Activated CD4-positive, alpha-beta T cell treated with anti-CD3 and anti-CD28 coated beads, Interleukin-2, amount 50 U/mL, for 48 hours (primary cell): ENCODE measurements around the gene NSG2.
A peak's percentile ranks its signal among the peaks of the same experiment; 100 is the strongest.

ENCODE experiments used
- DNase-seq, 2 experiments: peaks; one replicate each; pipeline ENCODE4 v3.0.0-alpha.2; 2020

The NSG2 gene

GRCh38 chr5:174045470-174046025, at the start of gene NSG2:
Gene NSG2 (plus strand): TSS chr5:174045706. CDS start chr5:174046756, 1,050 bp downstream.
- peak; percentile 29 for DNase-seq

DNA sequence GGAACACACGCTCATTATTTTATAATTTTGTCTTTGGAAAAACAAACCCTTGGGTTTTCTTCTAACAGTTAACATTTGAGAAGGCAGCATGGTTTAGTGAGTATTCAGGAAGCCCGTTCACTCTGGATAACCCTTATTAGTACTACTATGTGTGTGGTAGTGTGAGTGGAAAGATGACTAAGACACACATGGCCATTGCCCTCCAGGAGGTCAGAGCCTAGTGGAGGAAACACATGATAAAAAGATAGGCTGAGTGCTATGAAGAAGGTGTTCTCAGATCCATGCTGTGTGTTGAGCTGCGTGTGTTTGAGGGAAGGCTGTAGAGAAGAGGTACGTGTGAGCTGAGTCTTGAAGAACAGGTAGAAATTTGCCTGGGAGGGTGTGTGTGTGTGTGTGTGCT, 48.2 kb upstream of the NSG2 start:
- DNase-seq = no peak

GRCh38 chr5:173998531-173998930, 47.0 kb upstream of the NSG2 start:
- DNase-seq = no peak

DNA sequence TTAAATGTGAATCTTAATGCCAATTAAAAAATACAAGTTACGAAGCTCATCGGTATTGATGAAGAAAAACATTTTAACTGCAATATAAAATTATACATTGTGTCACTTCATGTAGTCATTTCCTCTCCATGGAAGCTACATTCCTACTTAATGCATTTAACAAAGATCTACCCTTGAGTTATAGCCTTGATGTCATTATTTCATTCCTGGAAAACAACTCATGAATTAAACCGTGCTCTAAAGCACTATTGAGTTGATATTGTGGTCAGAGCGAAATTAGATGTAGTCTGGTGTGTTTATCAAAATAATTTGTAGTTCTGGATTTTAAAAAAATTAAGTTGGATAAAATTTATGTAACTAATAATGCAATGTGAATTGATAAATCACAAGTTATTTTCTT, 45.4 kb upstream of the NSG2 start:
- DNase-seq = no peak

DNA sequence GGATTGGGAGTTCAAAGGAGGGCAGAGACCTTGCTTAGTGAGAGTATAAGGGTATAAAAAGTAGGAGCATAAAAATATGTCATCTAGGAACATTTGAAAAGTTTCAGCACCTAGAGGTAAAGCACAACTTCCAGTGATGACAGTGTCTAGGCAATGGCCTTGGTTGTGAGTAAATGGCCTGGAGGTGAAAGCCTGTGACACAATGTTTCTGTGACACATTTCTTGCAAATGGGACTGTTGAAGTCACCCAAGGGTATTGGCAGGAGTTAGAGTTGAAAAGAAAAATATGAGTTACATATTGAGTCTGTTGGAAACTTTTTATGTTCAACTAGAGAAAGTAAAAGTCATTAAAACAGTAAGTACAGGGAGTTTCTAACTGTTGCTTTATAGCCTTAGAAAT, 41.7 kb upstream of the NSG2 start:
- DNase-seq = no peak

DNA sequence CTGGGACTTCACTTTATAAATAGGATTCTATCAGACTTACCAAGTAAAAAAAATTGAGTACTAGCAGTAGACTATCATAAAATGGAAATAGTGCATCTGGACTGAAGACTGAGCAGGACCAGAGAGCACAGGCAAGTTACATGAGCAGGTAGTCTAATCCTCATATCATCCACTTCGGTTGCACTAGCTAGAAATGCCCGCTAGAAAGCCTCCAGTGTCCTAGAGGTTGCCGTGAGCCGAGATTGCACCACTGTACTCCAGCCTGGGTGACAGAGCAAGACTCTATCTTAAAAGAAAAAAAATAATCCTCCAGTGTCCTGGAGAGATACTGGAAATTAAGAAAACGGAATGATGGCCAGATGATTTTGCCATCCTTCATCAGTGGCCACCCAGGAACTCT, 36.6 kb upstream of the NSG2 start:
- no peak for DNase-seq

GRCh38 chr5:174010365-174010764, 35.1 kb upstream of the NSG2 start:
- DNase-seq = no peak

GRCh38 chr5:174011441-174011840, 34.1 kb upstream of the NSG2 start:
- DNase-seq = no peak

DNA sequence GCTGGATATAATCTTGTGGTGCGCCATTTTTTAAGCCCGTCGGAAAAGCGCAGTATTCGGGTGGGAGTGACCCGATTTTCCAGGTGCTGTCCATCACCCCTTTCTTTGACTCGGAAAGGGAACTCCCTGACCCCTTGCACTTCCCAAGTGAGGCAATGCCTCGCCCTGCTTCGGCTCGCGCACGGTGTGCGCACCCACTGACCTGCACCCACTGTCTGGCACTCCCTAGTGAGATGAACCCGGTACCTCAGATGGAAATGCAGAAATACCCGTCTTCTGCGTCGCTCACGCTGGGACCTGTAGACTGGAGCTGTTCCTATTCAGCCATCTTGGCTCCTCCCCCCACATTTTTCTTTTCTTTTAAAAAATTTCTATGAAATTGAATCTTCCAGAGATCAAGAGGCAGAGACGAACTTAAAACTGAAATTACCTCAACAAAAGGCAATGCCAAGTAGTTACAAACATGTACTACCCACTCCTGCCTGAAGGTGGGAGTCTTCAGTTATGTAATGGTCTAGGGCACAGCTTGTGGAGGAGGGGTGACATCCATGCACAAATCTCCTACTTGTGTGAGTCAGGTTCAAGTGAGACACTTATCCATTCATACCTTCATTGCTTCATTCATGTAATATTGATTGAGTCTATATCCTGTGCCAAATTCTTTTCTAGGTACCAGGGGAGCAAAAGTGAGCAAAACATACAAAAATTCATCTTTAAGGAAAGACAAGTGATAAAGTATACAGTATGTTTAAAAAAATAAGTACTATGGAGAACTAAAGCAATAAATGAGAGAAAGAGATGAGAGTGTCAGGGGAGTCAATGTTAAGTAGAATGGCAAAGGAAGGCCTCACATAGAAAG, 25.2 kb upstream of the NSG2 start:
- peak; percentile 0 to 14 for DNase-seq

DNA sequence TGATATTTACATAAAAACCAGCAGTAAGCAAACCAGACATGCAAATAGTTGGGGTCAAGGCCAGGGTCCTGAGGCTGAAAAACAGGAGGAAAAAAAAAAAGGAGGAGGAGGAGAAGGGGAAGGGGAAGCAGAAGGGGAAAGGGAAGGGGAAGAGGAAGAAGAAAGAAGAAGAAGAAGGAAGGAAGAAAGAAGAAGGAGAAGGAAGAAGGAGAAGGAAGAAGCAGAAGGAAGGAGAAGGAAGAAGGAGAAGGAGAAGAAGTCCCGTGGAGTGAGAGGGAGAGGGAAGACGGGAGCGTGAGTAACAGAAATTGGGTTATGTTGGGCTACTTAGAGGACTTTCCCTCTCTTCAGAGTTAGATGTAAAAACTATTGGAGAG, 24.6 kb upstream of the NSG2 start:
- DNase-seq = no peak

DNA sequence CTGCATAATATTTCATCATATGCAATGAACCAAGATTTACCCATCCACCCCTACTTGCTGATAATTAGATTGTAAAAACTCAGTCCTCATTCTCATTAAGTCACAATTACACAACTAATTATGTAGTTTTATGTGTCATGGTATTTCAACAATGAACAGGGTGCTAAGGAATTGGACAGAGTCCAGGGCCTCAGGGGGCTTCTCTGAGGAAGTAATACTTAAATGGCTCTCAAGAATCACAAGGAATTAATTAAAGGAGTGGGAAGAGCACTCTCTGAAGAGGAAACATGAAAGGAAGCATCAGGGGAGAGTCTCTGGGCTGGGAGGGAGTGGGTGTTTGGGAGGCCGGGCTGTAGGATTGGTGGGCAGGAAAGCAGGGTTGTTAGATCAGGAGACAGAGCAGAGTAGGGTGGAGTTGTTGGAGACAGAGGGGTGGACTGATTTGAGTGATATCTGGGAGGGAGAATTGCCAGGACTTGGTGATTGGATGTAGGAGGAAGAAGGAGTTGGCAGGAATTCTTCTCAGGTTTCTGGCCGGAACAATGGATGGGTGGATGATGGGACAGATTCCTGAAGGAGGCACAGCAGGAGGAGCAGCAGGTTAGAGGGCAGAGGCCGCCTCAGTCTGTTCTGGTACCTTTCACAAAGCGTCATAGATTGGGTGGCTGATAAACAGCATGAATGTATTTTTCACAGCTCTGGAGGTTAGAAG, 23.0 kb upstream of the NSG2 start:
- DNase-seq = no peak

DNA sequence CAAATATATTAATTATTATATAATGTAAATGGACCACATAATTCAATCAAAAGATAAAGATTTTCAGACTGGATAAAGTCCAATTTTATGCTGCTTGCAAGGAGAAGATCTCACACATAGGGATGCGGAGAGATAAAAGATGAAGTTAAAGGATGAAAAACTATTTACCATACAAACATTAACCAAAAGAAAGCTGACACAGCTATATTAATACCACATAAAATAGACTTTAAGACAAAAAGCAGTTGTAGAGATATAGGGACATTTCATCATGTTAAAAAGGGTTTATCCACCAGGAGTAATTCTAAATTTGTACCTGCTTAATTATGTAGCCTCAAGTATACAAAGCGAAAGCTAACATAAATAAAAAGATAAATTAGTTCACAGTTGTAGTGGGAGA, 15.2 kb upstream of the NSG2 start:
- DNase-seq = no peak

DNA sequence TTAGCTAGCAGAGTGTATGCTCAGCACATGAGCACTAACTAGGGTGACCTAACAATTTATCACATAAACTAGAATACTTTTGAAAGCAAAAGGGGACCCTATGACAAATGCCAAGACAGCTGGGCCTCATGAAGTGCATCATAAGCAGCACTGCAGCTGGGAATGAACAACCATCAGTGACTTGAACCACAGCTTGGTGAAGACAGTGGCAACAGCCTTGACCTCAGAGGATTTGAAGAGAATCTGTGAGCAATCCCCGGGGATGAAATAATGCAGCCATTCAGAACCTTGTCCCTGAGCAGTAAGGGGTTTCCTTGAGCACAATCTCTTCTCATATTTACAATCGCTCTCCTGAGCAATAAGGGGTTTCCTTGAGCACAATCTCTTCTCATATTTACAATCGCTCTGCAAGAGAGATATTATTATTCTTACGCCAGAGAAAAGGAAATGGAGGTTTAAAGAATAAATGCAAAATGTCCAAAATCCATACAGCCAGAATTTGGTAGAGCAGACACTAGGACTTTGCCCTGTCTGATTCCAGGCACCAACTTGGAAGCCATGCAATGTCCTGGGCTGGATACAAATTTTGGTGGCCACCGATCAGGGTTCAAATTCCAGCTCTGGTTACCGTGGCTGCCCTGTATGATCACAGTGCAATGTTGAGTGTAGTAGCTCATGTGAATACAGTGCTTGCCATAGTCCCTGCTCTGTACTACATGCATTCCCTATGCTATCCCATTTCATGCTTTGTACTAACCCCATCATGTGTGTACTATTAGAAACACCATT, 846 bp upstream of the NSG2 start:
- DNase-seq = no peak

- no peak for DNase-seq
Measured at GRCh38 chr5:174046558-174046957, 1.1 kb downstream of the NSG2 start.

DNA sequence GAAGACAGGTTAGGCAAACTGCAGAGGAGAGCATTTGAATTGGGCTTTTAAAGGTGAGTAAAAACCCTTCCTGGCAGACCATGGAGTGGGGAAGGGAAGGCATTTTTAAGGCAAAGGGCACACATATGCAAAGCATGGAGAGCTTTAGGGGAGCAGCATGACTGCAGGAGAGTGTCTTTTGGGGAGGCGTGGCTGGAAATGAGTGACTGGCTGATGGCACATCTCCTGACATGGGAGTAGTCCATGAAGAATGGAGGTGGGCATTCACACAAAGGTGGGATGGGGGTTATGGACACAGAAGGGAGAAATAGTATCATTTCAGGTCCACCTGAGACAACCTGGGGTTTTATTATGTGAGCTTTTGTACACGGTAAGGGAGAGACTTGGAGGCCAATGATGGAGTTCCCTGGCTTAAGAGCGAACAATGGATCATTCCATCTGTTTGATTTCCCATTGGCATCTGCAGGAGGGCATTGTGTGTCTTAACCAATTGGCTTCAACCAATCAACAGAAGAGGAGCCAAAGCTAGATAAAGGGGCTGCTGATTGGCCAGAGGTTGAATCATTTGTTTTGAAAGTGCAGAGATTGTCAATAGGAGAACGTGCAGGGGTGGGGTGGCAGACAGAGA, 2.1 kb downstream of the NSG2 start:
- no peak for DNase-seq

- DNase-seq = no peak
Measured at GRCh38 chr5:174052636-174053035, 7.1 kb downstream of the NSG2 start.

GRCh38 chr5:174053905-174054304, 8.4 kb downstream of the NSG2 start:
- DNase-seq = no peak

- no peak for DNase-seq
Measured at GRCh38 chr5:174056064-174056847, 10.8 kb downstream of the NSG2 start.

GRCh38 chr5:174057206-174057605, 11.7 kb downstream of the NSG2 start:
- no peak for DNase-seq

GRCh38 chr5:174058433-174059122, 13.1 kb downstream of the NSG2 start:
- DNase-seq = no peak

DNA sequence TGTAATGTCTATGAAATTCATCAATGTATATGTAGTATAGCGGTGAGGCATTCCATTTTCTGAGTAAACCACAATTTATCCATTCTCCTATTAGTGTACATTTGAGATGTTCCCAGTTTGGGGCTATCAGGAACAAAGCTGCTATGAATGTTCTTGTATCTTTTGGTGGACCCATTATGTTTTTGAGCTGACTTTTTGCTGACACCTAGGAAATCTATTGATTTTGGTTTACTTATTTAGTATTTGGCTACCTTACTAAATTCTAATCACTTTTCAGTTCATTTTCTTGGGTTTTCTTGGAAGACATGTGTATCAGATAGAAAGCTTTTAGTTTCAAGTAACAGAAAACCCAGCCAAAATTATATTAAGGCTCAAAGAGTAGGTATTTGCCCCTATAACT, 13.7 kb downstream of the NSG2 start:
- no peak for DNase-seq
